Hematopoietic multipotent progenitor cell treated with erythropoietin and hydrocortisone succinate and interleukin-3 and kit ligand, for 17 days (in vitro differentiated cells): ENCODE measurements around the gene IQCE.

Source experiments
- DNase-seq: peaks from one replicate; pipeline ENCODE4 v3.0.0-alpha.2; 2015; ENCODE audit warnings: low spot score

Gene IQCE

DNA sequence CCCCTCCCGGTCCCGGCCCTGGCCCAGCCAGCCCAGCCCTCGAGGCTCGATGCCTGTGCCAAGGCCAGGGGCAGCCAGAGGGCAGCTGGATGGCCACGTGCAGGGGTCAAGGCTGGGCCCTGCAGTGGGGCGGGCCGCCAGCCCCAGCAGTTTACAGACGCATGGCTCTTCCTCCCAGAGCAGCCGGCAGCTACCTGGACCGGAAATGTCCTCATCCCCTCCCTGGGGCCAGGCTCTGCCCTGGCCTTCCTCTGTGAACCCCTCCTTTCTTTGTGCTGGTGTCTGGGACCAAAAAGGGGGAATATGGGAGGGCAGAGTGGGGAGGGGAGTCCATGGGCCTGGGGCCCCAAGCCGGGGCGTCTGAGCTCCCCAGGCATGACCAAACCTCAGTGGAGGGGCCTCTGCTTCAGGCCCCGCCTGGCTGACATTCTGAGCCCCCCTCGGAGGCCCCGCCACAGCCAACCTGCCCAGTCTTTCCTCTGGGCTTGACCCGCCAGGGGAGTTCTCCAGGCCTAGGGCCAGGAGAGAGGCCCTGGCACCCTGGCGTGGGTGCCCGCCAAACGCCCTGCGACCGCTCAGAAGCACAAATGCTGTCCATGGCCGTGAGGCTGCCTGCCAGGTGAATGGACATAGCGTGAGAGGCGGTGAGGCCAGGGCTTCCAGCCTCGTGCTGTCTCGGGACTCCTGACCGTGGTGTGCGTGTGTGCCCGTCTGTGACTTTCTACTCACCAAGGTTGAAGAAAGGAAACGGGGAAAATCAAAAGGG, 104.5 kb downstream of the IQCE start:
- no peak for DNase-seq

DNA sequence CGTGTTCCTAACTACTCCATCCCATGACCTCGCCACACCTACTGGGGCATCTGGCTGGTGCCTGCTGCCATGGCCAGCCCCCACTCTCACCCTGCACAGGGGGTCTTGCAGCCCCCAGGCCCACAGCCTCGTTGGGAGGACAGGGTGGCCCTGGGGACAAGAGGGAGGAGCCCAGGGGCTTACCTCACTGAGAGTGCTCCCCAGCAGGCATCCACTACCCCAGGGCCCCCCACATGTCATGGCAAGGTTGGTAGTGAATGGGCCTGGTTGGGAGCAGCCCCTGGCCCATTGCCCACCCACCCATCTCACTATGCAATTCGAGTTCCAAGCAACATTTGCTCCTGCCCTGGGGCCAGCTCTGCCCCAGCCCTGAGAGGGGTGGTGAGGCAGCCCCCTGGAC, 105.2 kb downstream of the IQCE start:
- DNase-seq = no peak
